Type B pancreatic cell (in vitro differentiated cells): ENCODE results near the gene CREBBP. TPM values are rescaled to one million over a fixed set of nuclear protein-coding genes. Genes with fewer than 3 reads are reported as not detected.

Experiments used
- DNase-seq: peaks from one replicate; pipeline ENCODE4 v3.0.0; 2021; ENCODE audit warnings: mixed read lengths; ENCODE audit not compliant: unreplicated experiment; ENCODE audit errors: extremely low spot score
- H3K27ac Mint-ChIP-seq: 2 replicates; pipeline ENCODE4 v1.8.0; 2021; ENCODE audit warnings: mild to moderate bottlenecking, mixed read lengths
- H3K27me3 Mint-ChIP-seq: 2 replicates; pipeline ENCODE4 v1.8.0; 2021; ENCODE audit warnings: mixed read lengths
- H3K36me3 Mint-ChIP-seq: 2 replicates; pipeline ENCODE4 v1.8.0; 2021; ENCODE audit warnings: mixed read lengths
- H3K4me1 Mint-ChIP-seq: one replicate; pipeline ENCODE4 v1.8.0; 2021; ENCODE audit warnings: mixed read lengths; ENCODE audit not compliant: unreplicated experiment
- H3K4me3 Mint-ChIP-seq: 2 replicates; pipeline ENCODE4 v1.8.0; 2021; ENCODE audit warnings: mild to moderate bottlenecking, mixed read lengths
- H3K9me3 Mint-ChIP-seq: 2 replicates; pipeline ENCODE4 v1.8.0; 2021; ENCODE audit warnings: mixed read lengths
- CTCF ChIP-seq: fragments of 200-600 bp; sonication (generic); conservative IDR thresholded peaks from 2 replicates; pipeline ENCODE4 v1.5.0; 2021; ENCODE audit warnings: antibody characterized with exemption, mild to moderate bottlenecking
- total RNA-seq: library from RNA; stranded (reverse); gene quantifications from 2 replicates; pipeline ENCODE4 v1.2.1, GENCODE V29; 2021; ENCODE audit warnings: low replicate concordance

Gene CREBBP
- total RNA-seq, 1 donor from 2014 or later = 93.6 TPM

DNA sequence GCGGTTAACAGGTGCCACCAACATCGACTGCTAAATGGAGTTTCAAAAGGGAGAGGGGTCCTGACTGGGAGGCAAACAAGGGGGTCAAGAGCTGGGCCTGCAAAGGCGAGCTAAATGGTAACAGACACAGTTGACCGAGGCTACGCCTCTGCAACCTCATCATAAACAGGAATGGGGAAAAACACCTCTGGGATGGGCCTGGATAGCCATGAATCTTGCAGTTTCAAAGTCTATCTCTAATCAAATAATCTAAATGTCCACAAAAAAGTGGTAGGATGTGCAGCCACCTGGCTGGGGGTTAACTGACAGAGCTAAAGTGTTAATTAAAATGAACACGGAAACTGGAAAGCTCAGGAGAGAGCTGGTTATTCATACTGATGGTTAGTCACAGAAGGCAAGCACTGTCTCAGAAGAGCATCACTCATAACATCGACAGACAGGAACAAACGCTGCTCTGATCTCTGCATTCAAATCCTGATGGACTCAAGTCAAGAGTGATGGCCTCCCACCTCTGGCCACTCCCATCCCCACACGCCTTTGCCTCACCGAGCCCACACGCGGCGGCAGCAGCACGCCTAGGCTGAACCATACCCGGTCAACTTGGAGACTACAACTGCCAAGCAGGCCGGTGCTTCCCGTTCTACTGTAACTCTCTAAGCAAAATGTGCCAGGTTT is 56.3 kb downstream of the CREBBP start:
- H3K27ac Mint-ChIP-seq = peak overlapping the region; percentile 2
- no peaks in the 10 kb centered on the region for H3K9me3 Mint-ChIP-seq
- TF ChIP-seq CTCF = no peak
- H3K36me3 Mint-ChIP-seq = peaks cover 11% of the 10 kb centered on the region
- H3K27me3 Mint-ChIP-seq = no peaks in the 10 kb centered on the region
- peaks cover 55% of the 10 kb centered on the region for H3K4me1 Mint-ChIP-seq
- peak overlapping the region; percentile 12 for H3K4me3 Mint-ChIP-seq
- DNase-seq = no peak

DNA sequence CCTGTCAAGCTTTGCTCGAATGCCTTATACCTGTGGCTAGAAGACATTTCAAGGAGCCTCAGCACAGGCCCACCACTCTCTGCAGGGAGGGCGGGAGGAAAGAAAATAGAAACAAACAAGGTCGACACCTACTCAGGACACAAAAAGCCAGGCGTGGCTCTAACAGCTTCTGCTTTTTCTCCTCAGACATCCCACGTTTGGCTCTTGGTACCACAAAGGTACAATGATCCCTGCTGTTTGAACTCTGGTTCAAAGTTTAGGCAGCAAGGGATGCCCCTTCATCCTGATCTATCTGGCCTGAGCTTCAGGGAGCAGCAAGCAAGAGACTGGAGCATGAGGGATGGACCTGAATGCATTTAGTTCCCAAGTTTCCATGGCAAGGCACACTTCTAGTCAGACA is 57.1 kb downstream of the CREBBP start:
- Mint-ChIP-seq H3K4me1 (peaks cover 58% of the 10 kb centered on the region), H3K4me3 (no peak overlapping the region), H3K27ac (peak overlapping the region; percentile 2), H3K36me3 (peaks cover 11% of the 10 kb centered on the region), H3K9me3 (no peaks in the 10 kb centered on the region), H3K27me3 (no peaks in the 10 kb centered on the region)
- TF ChIP-seq CTCF = no peak
- DNase-seq = no peak

GRCh38 chr16:3822366-3823045 is 58.0 kb downstream of the CREBBP start:
- H3K9me3 Mint-ChIP-seq = no peaks in the 10 kb centered on the region
- TF ChIP-seq CTCF = no peak
- no peak overlapping the region for H3K4me3 Mint-ChIP-seq
- DNase-seq = no peak
- no peaks in the 10 kb centered on the region for H3K27me3 Mint-ChIP-seq
- H3K36me3 Mint-ChIP-seq = peaks cover 11% of the 10 kb centered on the region
- H3K27ac Mint-ChIP-seq = peak overlapping the region; percentile 18
- peaks cover 63% of the 10 kb centered on the region for H3K4me1 Mint-ChIP-seq

DNA sequence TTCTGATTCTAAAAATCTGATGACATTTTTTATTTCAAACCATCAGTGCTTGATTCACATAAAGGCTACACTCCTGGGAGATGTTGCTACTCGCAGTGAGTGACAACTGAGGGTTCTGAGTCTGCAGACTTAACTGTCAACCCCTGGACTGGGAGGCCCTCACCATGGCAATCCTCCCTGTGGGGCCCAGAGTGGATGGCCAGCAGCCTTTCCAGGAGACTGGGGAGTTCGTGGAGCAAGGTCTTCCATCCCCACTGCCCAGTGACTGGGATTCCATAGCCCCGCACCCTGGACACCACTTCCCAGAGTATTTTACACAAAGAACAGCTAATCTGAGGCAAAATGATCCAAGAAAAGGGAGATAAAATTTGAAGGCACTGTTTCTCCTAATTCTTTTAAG is 59.3 kb downstream of the CREBBP start:
- peaks cover 11% of the 10 kb centered on the region for H3K36me3 Mint-ChIP-seq
- no peak overlapping the region for H3K27ac Mint-ChIP-seq
- H3K27me3 Mint-ChIP-seq = no peaks in the 10 kb centered on the region
- TF ChIP-seq CTCF = no peak
- no peak overlapping the region for H3K4me3 Mint-ChIP-seq
- H3K9me3 Mint-ChIP-seq = no peaks in the 10 kb centered on the region
- peaks cover 74% of the 10 kb centered on the region for H3K4me1 Mint-ChIP-seq
- DNase-seq = no peak

- Mint-ChIP-seq H3K4me3 (peak overlapping the region; percentile 5), H3K27me3 (no peaks in the 10 kb centered on the region), H3K27ac (peak overlapping the region; percentile 36), H3K9me3 (no peaks in the 10 kb centered on the region), H3K4me1 (peaks cover 76% of the 10 kb centered on the region), H3K36me3 (peaks cover 11% of the 10 kb centered on the region)
- no peak for DNase-seq
- TF ChIP-seq CTCF = no peak
Measured at GRCh38 chr16:3819746-3820724, 60.5 kb downstream of the CREBBP start.
